Trophoblast cell (in vitro differentiated cells and primary cell): Measurements from ENCODE around the gene SBF2.

Experiments
- DNase-seq, 2 donors: peaks; one replicate each; pipeline ENCODE4 v3.0.0-alpha.2; 2016
- H2AFZ ChIP-seq: 2 replicates; pipeline ENCODE4 v1.6.1; 2013; ENCODE audit warnings: low read length, moderate library complexity, mild to moderate bottlenecking; ENCODE audit not compliant: insufficient read depth, poor library complexity
- H2AK5ac ChIP-seq: 2 replicates; pipeline ENCODE4 v1.6.1; 2013; ENCODE audit warnings: mild to moderate bottlenecking, low read length
- H2BK120ac ChIP-seq: 2 replicates; pipeline ENCODE4 v1.6.1; 2013; ENCODE audit warnings: low read length, mild to moderate bottlenecking, moderate library complexity; ENCODE audit not compliant: insufficient read depth, poor library complexity
- H2BK12ac ChIP-seq: 2 replicates; pipeline ENCODE4 v1.6.1; 2013; ENCODE audit warnings: mild to moderate bottlenecking, low read length, moderate library complexity
- H2BK5ac ChIP-seq: 2 replicates; pipeline ENCODE4 v1.6.1; 2013; ENCODE audit warnings: low read length, low read depth, moderate library complexity, mild to moderate bottlenecking; ENCODE audit not compliant: poor library complexity
- H3K14ac ChIP-seq: 2 replicates; pipeline ENCODE4 v1.6.1; 2013; ENCODE audit warnings: mild to moderate bottlenecking, low read length
- H3K18ac ChIP-seq: 2 replicates; pipeline ENCODE4 v1.6.1; 2013; ENCODE audit warnings: mild to moderate bottlenecking, low read length
- H3K23ac ChIP-seq: 2 replicates; pipeline ENCODE4 v1.6.1; 2013; ENCODE audit warnings: low read length
- H3K27ac ChIP-seq: 2 replicates; pipeline ENCODE4 v1.5.1; 2013; ENCODE audit warnings: low read depth, mild to moderate bottlenecking, inconsistent platforms, low read length, moderate library complexity
- H3K27me3 ChIP-seq: 2 replicates; pipeline ENCODE4 v1.6.1; 2013; ENCODE audit warnings: inconsistent platforms, mild to moderate bottlenecking, low read length, moderate library complexity; ENCODE audit not compliant: insufficient read depth
- H3K36me3 ChIP-seq, 2 experiments: 1 replicate in 1 of 2; 2 replicates in 1 of 2; pipeline ENCODE4 v1.6.1; 2013; ENCODE audit warnings: low read length in 2 of 2, mild to moderate bottlenecking in 2 of 2, moderate library complexity in 1 of 2; ENCODE audit not compliant: insufficient read depth in 2 of 2, control insufficient read depth in 1 of 2
- H3K4ac ChIP-seq: 2 replicates; pipeline ENCODE4 v1.6.1; 2013; ENCODE audit warnings: low read depth, mild to moderate bottlenecking, low read length, moderate library complexity
- H3K4me1 ChIP-seq, 2 experiments: 1 replicate in 1 of 2; 2 replicates in 1 of 2; pipeline ENCODE4 v1.6.1; 2013; ENCODE audit warnings: low read length in 2 of 2, mild to moderate bottlenecking in 2 of 2, moderate library complexity in 1 of 2; ENCODE audit not compliant: insufficient read depth in 2 of 2, control insufficient read depth in 1 of 2
- H3K4me2 ChIP-seq: 2 replicates; pipeline ENCODE4 v1.6.1; 2013; ENCODE audit warnings: inconsistent platforms, mild to moderate bottlenecking, low read length, moderate library complexity
- H3K4me3 ChIP-seq: 2 replicates; pipeline ENCODE4 v1.5.1; 2013; ENCODE audit warnings: mild to moderate bottlenecking, low read depth, low read length, inconsistent platforms
- H3K79me1 ChIP-seq: one replicate; pipeline ENCODE4 v1.6.1; 2013; ENCODE audit warnings: low read length
- H3K79me2 ChIP-seq: 2 replicates; pipeline ENCODE4 v1.6.1; 2013; ENCODE audit warnings: low read length, mild to moderate bottlenecking; ENCODE audit not compliant: control insufficient read depth, insufficient read depth, poor library complexity
- H3K9ac ChIP-seq: 2 replicates; pipeline ENCODE4 v1.6.1; 2013; ENCODE audit warnings: mild to moderate bottlenecking, low read length
- H3K9me3 ChIP-seq: 2 replicates; pipeline ENCODE4 v1.6.1; 2013; ENCODE audit warnings: low read depth, mild to moderate bottlenecking, control low read depth, inconsistent platforms, low read length; ENCODE audit not compliant: insufficient read depth
- H4K12ac ChIP-seq: 2 replicates; pipeline ENCODE4 v1.6.1; 2013; ENCODE audit warnings: low read depth, mild to moderate bottlenecking, low read length, moderate library complexity
- H4K8ac ChIP-seq: 2 replicates; pipeline ENCODE4 v1.6.1; 2013; ENCODE audit warnings: low read depth, mild to moderate bottlenecking, low read length, moderate library complexity
- H4K91ac ChIP-seq: one replicate; pipeline ENCODE4 v1.6.1; 2013; ENCODE audit warnings: low read depth, mild to moderate bottlenecking, low read length, moderate library complexity
- WGBS: extraction: QIAGEN DNeasy Blood & Tissue Kit; methylation state at CpG from one replicate; pipeline ENCODE4 v1.1.7; 2013; ENCODE audit warnings: missing lambda C conversion rate; ENCODE audit not compliant: insufficient read length, insufficient coverage; ENCODE audit errors: extremely low coverage; 5-methylcytosine and 5-hydroxymethylcytosine counted together

Gene SBF2

GRCh38 chr11:10305262-10305963, 11.4 kb upstream of the SBF2 start:
- Histone ChIP-seq H3K27me3 (no peaks in the 10 kb centered on the region), H3K36me3 (no peaks in the 10 kb centered on the region), H3K4ac (peak overlapping the region; percentile 68), H4K91ac (peak overlapping the region; percentile 71), H2BK5ac (peak overlapping the region; percentile 62), H3K9ac (peak overlapping the region; percentile 59), H2AFZ (peak overlapping the region; percentile 48), H3K4me1 (peaks cover 5 to 10% of the 10 kb centered on the region in 2 experiments), H2BK12ac (peak overlapping the region; percentile 68), H3K79me1 (peaks cover 46% of the 10 kb centered on the region), H4K8ac (peak overlapping the region; percentile 51), H3K4me3 (peak overlapping the region; percentile 71), H3K9me3 (no peaks in the 10 kb centered on the region), H3K27ac (peak overlapping the region; percentile 64), H3K14ac (peak overlapping the region; percentile 72), H2AK5ac (no peak overlapping the region), H2BK120ac (peak overlapping the region; percentile 50), H3K23ac (no peak overlapping the region), H3K79me2 (peaks cover 36% of the 10 kb centered on the region), H4K12ac (peak overlapping the region; percentile 16), H3K18ac (peak overlapping the region; percentile 82), H3K4me2 (peak overlapping the region; percentile 86)
- no CpG with 5 or more reads among the region's 51 CpGs for WGBS
- peak; percentile 44 to 55 for DNase-seq

DNA sequence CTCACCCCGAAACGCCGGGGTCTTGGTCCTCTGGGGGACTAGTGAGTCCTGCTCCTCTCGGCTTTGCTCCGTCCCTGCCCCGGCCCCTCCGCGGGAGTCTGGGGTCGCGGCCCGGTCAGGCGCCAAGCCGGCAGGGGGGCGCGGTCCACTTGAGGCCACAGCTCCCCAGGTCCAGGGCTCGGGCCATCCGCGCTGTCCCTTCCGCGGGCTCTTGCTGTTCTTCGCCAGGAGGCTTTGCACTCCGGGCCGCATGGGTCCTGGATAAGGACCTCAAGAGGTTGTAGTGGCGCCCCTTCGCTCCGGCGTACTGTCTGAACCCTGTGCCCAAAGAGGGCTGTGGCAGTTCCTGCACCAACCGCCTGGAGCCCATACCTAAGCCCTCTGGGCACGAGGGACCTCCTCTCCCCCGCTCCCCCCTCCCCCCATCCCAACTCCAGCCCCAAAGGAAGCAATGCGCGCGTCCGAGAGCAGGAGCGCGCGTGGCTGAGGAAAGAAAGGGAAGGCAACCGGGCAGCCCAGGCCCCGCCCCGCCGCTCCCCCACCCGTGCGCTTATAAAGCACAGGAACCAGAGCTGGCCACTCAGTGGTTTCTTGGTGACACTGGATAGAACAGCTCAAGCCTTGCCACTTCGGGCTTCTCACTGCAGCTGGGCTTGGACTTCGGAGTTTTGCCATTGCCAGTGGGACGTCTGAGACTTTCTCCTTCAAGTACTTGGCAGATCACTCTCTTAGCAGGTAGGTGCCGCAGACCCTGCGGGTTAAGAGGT, 10.7 kb upstream of the SBF2 start, which contains the start of gene ADM:
Gene ADM, plus strand, starts transcription at position 579 of the 767 bp plus-strand sequence. CDS start 628 bp downstream, outside the sequence.
- Histone ChIP-seq H3K27ac (peak within 1 kb of the TSS; percentile 85), H3K18ac (peak within 1 kb of the TSS; percentile 83), H2BK12ac (peak within 1 kb of the TSS; percentile 68), H3K9me3 (no peaks in the 10 kb centered on the region), H2AK5ac (peak within 1 kb of the TSS; percentile 49), H3K14ac (peak within 1 kb of the TSS; percentile 88), H3K36me3 (no peaks in the 10 kb centered on the region), H3K4me3 (peak within 1 kb of the TSS; percentile 79), H3K9ac (peak within 1 kb of the TSS; percentile 59), H3K79me1 (peaks cover 46% of the 10 kb centered on the region), H3K4me2 (peak within 1 kb of the TSS; percentile 86), H3K79me2 (peaks cover 36% of the 10 kb centered on the region), H4K8ac (peak within 1 kb of the TSS; percentile 93), H4K12ac (peak within 1 kb of the TSS; percentile 81), H2BK5ac (peak within 1 kb of the TSS; percentile 86), H3K23ac (no peak within 1 kb of the TSS), H4K91ac (peak within 1 kb of the TSS; percentile 95), H2BK120ac (peak within 1 kb of the TSS; percentile 91), H2AFZ (peak within 1 kb of the TSS; percentile 91), H3K4ac (peak within 1 kb of the TSS; percentile 68), H3K27me3 (no peaks in the 10 kb centered on the region), H3K4me1 (peaks cover 5 to 10% of the 10 kb centered on the region in 2 experiments)
- DNase-seq = peak; percentile 90 to 96
- WGBS = no CpG with 5 or more reads among the region's 48 CpGs

- H4K12ac ChIP-seq = peak overlapping the region; percentile 81
- peak overlapping the region; percentile 86 for H3K4me2 ChIP-seq
- peak overlapping the region; percentile 22 for H2AK5ac ChIP-seq
- peak overlapping the region; percentile 95 for H4K91ac ChIP-seq
- H3K4ac ChIP-seq = peak overlapping the region; percentile 75
- H3K27ac ChIP-seq = peak overlapping the region; percentile 85
- peak overlapping the region; percentile 76 for H2BK5ac ChIP-seq
- no peaks in the 10 kb centered on the region for H3K9me3 ChIP-seq
- H3K79me1 ChIP-seq = peaks cover 46% of the 10 kb centered on the region
- H3K14ac ChIP-seq = peak overlapping the region; percentile 94
- H3K23ac ChIP-seq = no peak overlapping the region
- WGBS = no CpG with 5 or more reads among the region's 29 CpGs
- H3K27me3 ChIP-seq = no peaks in the 10 kb centered on the region
- H2AFZ ChIP-seq = peak overlapping the region; percentile 75
- peak overlapping the region; percentile 88 for H2BK120ac ChIP-seq
- DNase-seq = peak; percentile 94 to 96
- peak overlapping the region; percentile 64 for H3K18ac ChIP-seq
- H2BK12ac ChIP-seq = peak overlapping the region; percentile 9
- peaks cover 5 to 10% of the 10 kb centered on the region in 2 experiments for H3K4me1 ChIP-seq
- peak overlapping the region; percentile 91 for H4K8ac ChIP-seq
- H3K4me3 ChIP-seq = peak overlapping the region; percentile 79
- peak overlapping the region; percentile 82 for H3K9ac ChIP-seq
- H3K36me3 ChIP-seq = no peaks in the 10 kb centered on the region
- H3K79me2 ChIP-seq = peaks cover 36% of the 10 kb centered on the region
Observed at GRCh38 chr11:10303558-10304363, 9.7 kb upstream of the SBF2 start.
